ENCODE results near the gene HSPG2. TPM values are rescaled to one million over a fixed set of nuclear protein-coding genes. Genes with fewer than 3 reads are reported as not detected.

Gene HSPG2
- total and polyA plus RNA-seq, 2 donors (not counting 1 experiment from before 2014, with no cell fraction given), result 2.0 to 4.5 TPM

GRCh38 chr1:21887216-21887736 is 49.8 kb downstream of the HSPG2 start:
- H2AFZ ChIP-seq (ENCODE audit: insufficient read depth, low read depth, low read length, poor library complexity, severe bottlenecking), result no peak overlapping the region
- Mint-ChIP-seq H3K27me3 (no peaks in the 10 kb centered on the region), H3K4me1 (no peaks in the 10 kb centered on the region), H3K4me3 (no peak overlapping the region), H3K9me3 (ENCODE audit: insufficient read depth) (no peaks in the 10 kb centered on the region), H3K27ac (no peak overlapping the region)
- H3K79me2 ChIP-seq (ENCODE audit: control insufficient read depth, insufficient read depth, low read length), result no peaks in the 10 kb centered on the region
- POLR2A ChIA-PET, result no interaction called here
- H3K4me2 ChIP-seq (replicated peaks; ENCODE audit: low read depth, low read length, poor library complexity, severe bottlenecking), result no peak overlapping the region
- TF ChIP-seq, protein P1, sequence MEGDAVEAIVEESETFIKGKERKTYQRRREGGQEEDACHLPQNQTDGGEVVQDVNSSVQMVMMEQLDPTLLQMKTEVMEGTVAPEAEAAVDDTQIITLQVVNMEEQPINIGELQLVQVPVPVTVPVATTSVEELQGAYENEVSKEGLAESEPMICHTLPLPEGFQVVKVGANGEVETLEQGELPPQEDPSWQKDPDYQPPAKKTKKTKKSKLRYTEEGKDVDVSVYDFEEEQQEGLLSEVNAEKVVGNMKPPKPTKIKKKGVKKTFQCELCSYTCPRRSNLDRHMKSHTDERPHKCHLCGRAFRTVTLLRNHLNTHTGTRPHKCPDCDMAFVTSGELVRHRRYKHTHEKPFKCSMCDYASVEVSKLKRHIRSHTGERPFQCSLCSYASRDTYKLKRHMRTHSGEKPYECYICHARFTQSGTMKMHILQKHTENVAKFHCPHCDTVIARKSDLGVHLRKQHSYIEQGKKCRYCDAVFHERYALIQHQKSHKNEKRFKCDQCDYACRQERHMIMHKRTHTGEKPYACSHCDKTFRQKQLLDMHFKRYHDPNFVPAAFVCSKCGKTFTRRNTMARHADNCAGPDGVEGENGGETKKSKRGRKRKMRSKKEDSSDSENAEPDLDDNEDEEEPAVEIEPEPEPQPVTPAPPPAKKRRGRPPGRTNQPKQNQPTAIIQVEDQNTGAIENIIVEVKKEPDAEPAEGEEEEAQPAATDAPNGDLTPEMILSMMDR (IDR thresholded peaks at IDR 0.05), result no peak
- no peak for TF ChIP-seq EZH2 (IDR thresholded peaks at IDR 0.05; ENCODE audit: borderline replicate concordance, insufficient read depth, low read depth, low read length, poor library complexity, severe bottlenecking)
- no peaks in the 10 kb centered on the region for H3K9me3 ChIP-seq (ENCODE audit: control extremely low read depth in 1 of 3, control insufficient read depth in 2 of 3, insufficient read depth in 1 of 3, low read length in 2 of 3)
- H3K9ac ChIP-seq (ENCODE audit: low read length), result no peak overlapping the region
- ATAC-seq (ENCODE audit: low read depth), result no peak
- no peak for DNase-seq
- no peaks in the 10 kb centered on the region for H3K36me3 ChIP-seq (replicated peaks in 1 of 2; ENCODE audit: control extremely low read depth in 1 of 2, control insufficient read depth in 1 of 2, extremely low read depth in 1 of 2, insufficient read depth in 2 of 2, low read length in 1 of 2)
- H4K20me1 ChIP-seq (ENCODE audit: control insufficient read depth, insufficient read depth, low read length, poor library complexity, severe bottlenecking), result no peaks in the 10 kb centered on the region
- no peak overlapping the region for H3K27ac ChIP-seq (ENCODE audit: low read length in 2 of 2)
- no peaks in the 10 kb centered on the region for H3K4me1 ChIP-seq (ENCODE audit: control insufficient read depth in 2 of 2, insufficient read depth in 2 of 2, low read length in 2 of 2)
- H3K27me3 ChIP-seq (replicated peaks in 1 of 4; ENCODE audit: control extremely low read depth in 1 of 4, control insufficient read depth in 3 of 4, insufficient read depth in 4 of 4, low read length in 3 of 4), result no peaks in the 10 kb centered on the region
- intact Hi-C loops (cut with micrococcal nuclease), result no loop called here
- CTCF ChIA-PET, result interaction anchor here (0.5 kb wide), 1 partner anchor 1196 kb away, joined by 4 read pairs; no protein-coding TSS in a partner anchor
- whole genome bisulfite sequencing (ENCODE audit: insufficient coverage), result 90% methylated on average over 25 of the region's 26 CpGs
- no peak overlapping the region for H3K4me3 ChIP-seq (ENCODE audit: control extremely low read depth in 1 of 5, extremely low read depth in 1 of 5, insufficient read depth in 1 of 5, low read depth in 2 of 5, low read length in 4 of 5)

DNA sequence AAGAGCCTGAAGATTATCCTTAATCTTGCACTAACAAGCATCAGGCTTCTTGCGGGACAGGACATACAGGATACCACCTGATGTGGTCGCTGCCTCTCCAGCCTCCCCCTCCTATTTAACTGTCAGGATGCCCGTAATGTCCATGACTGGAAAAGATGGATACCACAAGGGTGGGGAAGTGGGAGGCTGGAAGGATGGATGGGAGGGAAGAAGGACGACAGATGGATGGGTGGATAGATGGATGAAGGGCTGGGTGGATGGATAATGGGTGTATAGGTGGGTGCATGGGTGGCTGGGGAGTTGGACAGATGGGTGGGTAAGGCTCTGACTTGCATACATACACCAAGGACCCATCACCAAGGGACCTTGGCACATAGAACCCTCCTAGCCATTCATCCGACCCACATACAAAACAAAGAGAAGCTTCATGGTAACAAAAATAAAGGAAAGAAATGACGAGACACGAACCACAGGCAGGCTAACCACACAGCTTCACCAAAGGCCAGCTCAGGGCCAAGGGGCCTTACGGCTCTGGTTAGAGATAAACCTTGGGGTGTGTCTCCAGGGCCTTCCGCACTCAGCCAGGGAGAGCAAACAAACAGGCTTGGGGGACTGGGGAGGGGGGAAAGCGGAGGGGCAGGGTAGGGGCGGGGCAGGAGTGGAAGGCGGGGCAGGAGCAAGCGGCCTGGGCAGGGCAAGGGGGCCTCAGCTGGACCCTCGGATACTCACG is 50.5 kb downstream of the HSPG2 start:
- Histone ChIP-seq H2AFZ (ENCODE audit: insufficient read depth, low read depth, low read length, poor library complexity, severe bottlenecking) (no peak overlapping the region), H3K36me3 (replicated peaks in 1 of 2; ENCODE audit: control extremely low read depth in 1 of 2, control insufficient read depth in 1 of 2, extremely low read depth in 1 of 2, insufficient read depth in 2 of 2, low read length in 1 of 2) (no peaks in the 10 kb centered on the region), H3K27me3 (replicated peaks in 1 of 4; ENCODE audit: control extremely low read depth in 1 of 4, control insufficient read depth in 3 of 4, insufficient read depth in 4 of 4, low read length in 3 of 4) (no peaks in the 10 kb centered on the region), H3K4me2 (replicated peaks; ENCODE audit: low read depth, low read length, poor library complexity, severe bottlenecking) (no peak overlapping the region), H4K20me1 (ENCODE audit: control insufficient read depth, insufficient read depth, low read length, poor library complexity, severe bottlenecking) (no peaks in the 10 kb centered on the region), H3K27ac (ENCODE audit: low read length in 2 of 2) (no peak overlapping the region), H3K4me1 (ENCODE audit: control insufficient read depth in 2 of 2, insufficient read depth in 2 of 2, low read length in 2 of 2) (no peaks in the 10 kb centered on the region), H3K4me3 (ENCODE audit: control extremely low read depth in 1 of 5, extremely low read depth in 1 of 5, insufficient read depth in 1 of 5, low read depth in 2 of 5, low read length in 4 of 5) (no peak overlapping the region), H3K9me3 (ENCODE audit: control extremely low read depth in 1 of 3, control insufficient read depth in 2 of 3, insufficient read depth in 1 of 3, low read length in 2 of 3) (no peaks in the 10 kb centered on the region), H3K79me2 (ENCODE audit: control insufficient read depth, insufficient read depth, low read length) (no peaks in the 10 kb centered on the region), H3K9ac (ENCODE audit: low read length) (no peak overlapping the region)
- intact Hi-C loops (cut with micrococcal nuclease), result no loop called here
- H3K27me3 Mint-ChIP-seq, result no peaks in the 10 kb centered on the region
- no peak for DNase-seq
- ChIA-PET POLR2A (no interaction called here), CTCF (no interaction called here)
- no peaks in the 10 kb centered on the region for H3K9me3 Mint-ChIP-seq (ENCODE audit: insufficient read depth)
- H3K4me3 Mint-ChIP-seq, result no peak overlapping the region
- H3K4me1 Mint-ChIP-seq, result no peaks in the 10 kb centered on the region
- whole genome bisulfite sequencing (ENCODE audit: insufficient coverage), result 89% methylated on average over 8 of the region's 15 CpGs
- H3K27ac Mint-ChIP-seq, result no peak overlapping the region
- ATAC-seq (ENCODE audit: low read depth), result no peak
- TF ChIP-seq, protein P1 (IDR thresholded peaks at IDR 0.05), result no peak
- no peak for TF ChIP-seq EZH2 (IDR thresholded peaks at IDR 0.05; ENCODE audit: borderline replicate concordance, insufficient read depth, low read depth, low read length, poor library complexity, severe bottlenecking)

All from B cell (primary cell).